NCI-H2107 (cell line): Measurements from ENCODE around the gene IQSEC3.
"Not testable (repeated sequence)": the region's sequence is repeated elsewhere in the genome, so short reads cannot be mapped to it uniquely, and the experiment has no call there.

Source experiments
- DNase-seq: peaks from one replicate; lab custom pipeline; 2025; lab: John Stamatoyannopoulos, UW

Gene IQSEC3

GRCh38 chr12:52902-53734 lies 13.4 kb upstream of the IQSEC3 start:
- DNase-seq, result not testable (repeated sequence)

- no peak for DNase-seq
Measured at GRCh38 chr12:53735-54730, 12.5 kb upstream of the IQSEC3 start.

GRCh38 chr12:54750-55535 lies 11.6 kb upstream of the IQSEC3 start:
- DNase-seq, result no peak

- no peak for DNase-seq
Measured at GRCh38 chr12:56683-57346, 9.8 kb upstream of the IQSEC3 start.

GRCh38 chr12:57539-57938 lies 9.0 kb upstream of the IQSEC3 start:
- DNase-seq, result no peak

- no peak for DNase-seq
Measured at GRCh38 chr12:58832-59231, 7.7 kb upstream of the IQSEC3 start.

- DNase-seq, result not testable (repeated sequence)
Measured at GRCh38 chr12:61845-62244, 4.7 kb upstream of the IQSEC3 start.

GRCh38 chr12:65491-66063 lies 990 bp upstream of the IQSEC3 start:
- not testable (repeated sequence) for DNase-seq

- not testable (repeated sequence) for DNase-seq
Measured at GRCh38 chr12:66782-67504, 376 bp downstream of the IQSEC3 start.

GRCh38 chr12:69677-70076 lies 3.1 kb downstream of the IQSEC3 start:
- DNase-seq, result not testable (repeated sequence)

- DNase-seq, result not testable (repeated sequence)
Measured at GRCh38 chr12:70541-70940, 4.0 kb downstream of the IQSEC3 start.

GRCh38 chr12:72018-72417 lies 5.5 kb downstream of the IQSEC3 start:
- not testable (repeated sequence) for DNase-seq

- not testable (repeated sequence) for DNase-seq
Measured at GRCh38 chr12:74420-75190, 8.0 kb downstream of the IQSEC3 start.

GRCh38 chr12:75541-75940 lies 9.0 kb downstream of the IQSEC3 start:
- DNase-seq, result not testable (repeated sequence)

- not testable (repeated sequence) for DNase-seq
Measured at GRCh38 chr12:76102-76501, 9.5 kb downstream of the IQSEC3 start.

GRCh38 chr12:76551-76950 lies 10.0 kb downstream of the IQSEC3 start:
- not testable (repeated sequence) for DNase-seq

GRCh38 chr12:77101-77719 lies 10.6 kb downstream of the IQSEC3 start:
- DNase-seq, result not testable (repeated sequence)

- DNase-seq, result not testable (repeated sequence)
Measured at GRCh38 chr12:77769-78383, 11.3 kb downstream of the IQSEC3 start.
